ENCODE data around the gene ADAMTSL3.

DNA sequence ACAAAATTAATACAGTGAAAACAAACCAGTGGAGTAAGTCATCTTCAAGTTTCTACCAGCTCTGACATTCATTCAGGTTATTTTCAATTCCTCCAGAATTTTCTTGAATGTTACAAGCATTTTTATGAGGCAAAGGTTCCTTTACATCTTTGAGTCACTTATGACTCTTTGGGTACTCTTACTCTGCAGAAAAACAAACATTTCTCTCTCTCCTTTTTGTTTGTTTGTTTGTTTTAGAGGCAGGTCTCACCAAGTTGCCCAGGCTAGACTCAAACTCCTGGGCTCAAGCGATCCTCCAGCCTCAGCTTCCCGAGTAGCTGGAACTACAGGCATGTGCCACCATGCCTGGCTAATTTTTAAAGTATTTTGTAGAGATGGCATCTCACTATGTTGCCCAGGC is 233.5 kb downstream of the ADAMTSL3 start:
- TF ChIP-seq, protein P1, sequence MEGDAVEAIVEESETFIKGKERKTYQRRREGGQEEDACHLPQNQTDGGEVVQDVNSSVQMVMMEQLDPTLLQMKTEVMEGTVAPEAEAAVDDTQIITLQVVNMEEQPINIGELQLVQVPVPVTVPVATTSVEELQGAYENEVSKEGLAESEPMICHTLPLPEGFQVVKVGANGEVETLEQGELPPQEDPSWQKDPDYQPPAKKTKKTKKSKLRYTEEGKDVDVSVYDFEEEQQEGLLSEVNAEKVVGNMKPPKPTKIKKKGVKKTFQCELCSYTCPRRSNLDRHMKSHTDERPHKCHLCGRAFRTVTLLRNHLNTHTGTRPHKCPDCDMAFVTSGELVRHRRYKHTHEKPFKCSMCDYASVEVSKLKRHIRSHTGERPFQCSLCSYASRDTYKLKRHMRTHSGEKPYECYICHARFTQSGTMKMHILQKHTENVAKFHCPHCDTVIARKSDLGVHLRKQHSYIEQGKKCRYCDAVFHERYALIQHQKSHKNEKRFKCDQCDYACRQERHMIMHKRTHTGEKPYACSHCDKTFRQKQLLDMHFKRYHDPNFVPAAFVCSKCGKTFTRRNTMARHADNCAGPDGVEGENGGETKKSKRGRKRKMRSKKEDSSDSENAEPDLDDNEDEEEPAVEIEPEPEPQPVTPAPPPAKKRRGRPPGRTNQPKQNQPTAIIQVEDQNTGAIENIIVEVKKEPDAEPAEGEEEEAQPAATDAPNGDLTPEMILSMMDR (IDR thresholded peaks at IDR 0.05; ENCODE audit: low read depth, low read length, poor library complexity, severe bottlenecking), result no peak
- TF ChIP-seq EZH2phosphoT487 (IDR thresholded peaks at IDR 0.05; ENCODE audit: borderline replicate concordance, low read length), result no peak
